Right cardiac atrium (tissue), 5 donors: ENCODE data around the gene HDAC3. TPM values are rescaled to one million over a fixed set of nuclear protein-coding genes. Genes with fewer than 3 reads are reported as not detected.

Experiments
- ATAC-seq, 2 donors: fragments of 200-7000 bp; cut with Tn5 transposase; one replicate each; pipeline versions ENCODE4 v1.8.0 to v1.9.1; 2020; ENCODE audit warnings: moderate library complexity in 2 of 2, mild to moderate bottlenecking in 1 of 2
- DNase-seq, 3 donors: peaks; one replicate each; pipeline ENCODE4 v3.0.0-alpha.2; 2020
- H3K27ac ChIP-seq: one replicate; pipeline ENCODE4 v1.5.1; 2013; ENCODE audit warnings: mild to moderate bottlenecking, low read length, control low read depth, moderate library complexity
- H3K27me3 ChIP-seq: one replicate; pipeline ENCODE4 v1.6.1; 2013; ENCODE audit not compliant: control insufficient read depth, insufficient read depth
- H3K4me1 ChIP-seq: one replicate; pipeline ENCODE4 v1.6.1; 2013; ENCODE audit warnings: low read length; ENCODE audit not compliant: control insufficient read depth, insufficient read depth
- H3K4me3 ChIP-seq: one replicate; pipeline ENCODE4 v1.5.1; 2013; ENCODE audit warnings: low read length, control low read depth
- H3K9me3 ChIP-seq: one replicate; pipeline ENCODE4 v1.6.1; 2013; ENCODE audit warnings: low read length; ENCODE audit not compliant: control insufficient read depth
- WGBS: extraction: QIAGEN DNeasy Blood & Tissue Kit; methylation state at CpG from one replicate; pipeline ENCODE4 v1.1.7; 2013; 5-methylcytosine and 5-hydroxymethylcytosine counted together
- intact Hi-C, 4 donors: fragments of 100-400 bp; cut with DNase I; formaldehyde crosslinking; loops; one replicate each; pipeline versions ENCODE4 v1.11.0 to v1.14.0; 2022 to 2023
- polyA plus RNA-seq: library from polyadenylated mRNA; stranded (reverse); fragments of 200-250 nt; gene quantifications from one replicate; pipeline ENCODE4 v1.2.3, GENCODE V29; 2013
- total RNA-seq, 4 donors: library from RNA; stranded (reverse); fragmentation: NEBNext Ultra II Directional; extraction: Animal tissue kit (Norgen Biotek cat#: 25700); gene quantifications; one replicate each; pipeline ENCODE4 v1.2.1, GENCODE V29; 2021
- donor health status: healthy with polysubstance abuse.
- donor health status: DM: no; HTN: yes; CAD: no.
- donor health status: DM: no; HTN: no; CAD: no.
- donor health status: DM: no; HTN: yes; CAD: no; lungs with severe emphysema.
- donor health status: DM: yes; HTN: yes; CAD: no.

Gene HDAC3
- total and polyA plus RNA-seq, 5 donors: 25.4 to 35.0 (median 28.8) TPM

- WGBS: 92% methylated on average over 6 of the region's 6 CpGs
- H3K4me3 ChIP-seq: no peak overlapping the region
- H3K9me3 ChIP-seq: no peaks in the 10 kb centered on the region
- DNase-seq (no peak), ATAC-seq (no peak)
- no peaks in the 10 kb centered on the region for H3K27me3 ChIP-seq
- intact Hi-C loops: no loop called here
- no peak overlapping the region for H3K27ac ChIP-seq
- H3K4me1 ChIP-seq: no peaks in the 10 kb centered on the region
These were observed 9.4 kb upstream of the HDAC3 start for GRCh38 chr5:141646026-141646425.

GRCh38 chr5:141641634-141642267 is 5.1 kb upstream of the HDAC3 start:
- WGBS: 90% methylated on average over 2 of the region's 2 CpGs
- Histone ChIP-seq H3K27me3 (no peaks in the 10 kb centered on the region), H3K4me1 (no peaks in the 10 kb centered on the region), H3K27ac (no peak overlapping the region), H3K4me3 (no peak overlapping the region), H3K9me3 (no peaks in the 10 kb centered on the region)
- DNase-seq (no peak), ATAC-seq (no peak)
- intact Hi-C loops: no loop called here

GRCh38 chr5:141640698-141641097 is 4.0 kb upstream of the HDAC3 start:
- intact Hi-C loops: no loop called here
- WGBS: 85% methylated on average over 9 of the region's 9 CpGs
- Histone ChIP-seq H3K9me3 (no peaks in the 10 kb centered on the region), H3K4me1 (peaks cover 3% of the 10 kb centered on the region), H3K27me3 (no peaks in the 10 kb centered on the region), H3K27ac (no peak overlapping the region), H3K4me3 (no peak overlapping the region)
- ATAC-seq: no peak
- DNase-seq: no peak

GRCh38 chr5:141640051-141640415 is 3.4 kb upstream of the HDAC3 start:
- ATAC-seq (no peak), DNase-seq (no peak)
- H3K27ac ChIP-seq: no peak overlapping the region
- intact Hi-C loops: no loop called here
- WGBS: 93% methylated on average over 3 of the region's 3 CpGs
- H3K27me3 ChIP-seq: no peaks in the 10 kb centered on the region
- H3K4me3 ChIP-seq: no peak overlapping the region
- peaks cover 4% of the 10 kb centered on the region for H3K4me1 ChIP-seq
- H3K9me3 ChIP-seq: no peaks in the 10 kb centered on the region

GRCh38 chr5:141639357-141640050 is 2.9 kb upstream of the HDAC3 start:
- Histone ChIP-seq H3K27me3 (no peaks in the 10 kb centered on the region), H3K9me3 (no peaks in the 10 kb centered on the region), H3K4me1 (peaks cover 5% of the 10 kb centered on the region), H3K4me3 (no peak overlapping the region), H3K27ac (no peak overlapping the region)
- intact Hi-C loops: no loop called here
- ATAC-seq: no peak
- no peak for DNase-seq
- WGBS: 88% methylated on average over 12 of the region's 12 CpGs

- intact Hi-C loops: no loop called here
- peaks cover 5% of the 10 kb centered on the region for H3K4me1 ChIP-seq
- ATAC-seq (no peak), DNase-seq (no peak)
- 90% methylated on average over 2 of the region's 2 CpGs for WGBS
- H3K27me3 ChIP-seq: no peaks in the 10 kb centered on the region
- no peak overlapping the region for H3K27ac ChIP-seq
- H3K4me3 ChIP-seq: no peak overlapping the region
- H3K9me3 ChIP-seq: no peaks in the 10 kb centered on the region
These were observed 2.1 kb upstream of the HDAC3 start for GRCh38 chr5:141638771-141639170.

GRCh38 chr5:141637767-141638419 is 1.2 kb upstream of the HDAC3 start:
- H3K27me3 ChIP-seq: no peaks in the 10 kb centered on the region
- intact Hi-C loops: no loop called here
- H3K4me3 ChIP-seq: peak overlapping the region; percentile 90
- peaks cover 5% of the 10 kb centered on the region for H3K4me1 ChIP-seq
- 4% methylated on average over 40 of the region's 40 CpGs for WGBS
- ATAC-seq (peak; percentile 53 to 59), DNase-seq (peak; percentile 61 to 84 (median 82))
- H3K9me3 ChIP-seq: no peaks in the 10 kb centered on the region
- H3K27ac ChIP-seq: no peak overlapping the region

- peak in 2 of 3 donors; percentile 73 to 81 for DNase-seq
- Histone ChIP-seq H3K4me1 (peaks cover 5% of the 10 kb centered on the region), H3K27me3 (no peaks in the 10 kb centered on the region), H3K4me3 (peak overlapping the region; percentile 90), H3K27ac (no peak overlapping the region), H3K9me3 (no peaks in the 10 kb centered on the region)
- intact Hi-C loops: no loop called here
- peak; percentile 37 to 38 for ATAC-seq
- WGBS: under 1% methylated on average over 63 of the region's 63 CpGs
These were observed 596 bp upstream of the HDAC3 start for GRCh38 chr5:141637123-141637766.

GRCh38 chr5:141636106-141636412 is 590 bp downstream of the HDAC3 start:
- no peak overlapping the region for H3K27ac ChIP-seq
- DNase-seq (no peak), ATAC-seq (no peak)
- intact Hi-C loops: no loop called here
- H3K4me1 ChIP-seq: peaks cover 5% of the 10 kb centered on the region
- H3K9me3 ChIP-seq: no peaks in the 10 kb centered on the region
- H3K27me3 ChIP-seq: no peaks in the 10 kb centered on the region
- H3K4me3 ChIP-seq: peak overlapping the region; percentile 90
- 7% methylated on average over 4 of the region's 4 CpGs for WGBS

- ATAC-seq (no peak), DNase-seq (no peak)
- intact Hi-C loops: no loop called here
- H3K27ac ChIP-seq: no peak overlapping the region
- 67% methylated on average over 7 of the region's 7 CpGs for WGBS
- H3K9me3 ChIP-seq: no peaks in the 10 kb centered on the region
- H3K27me3 ChIP-seq: no peaks in the 10 kb centered on the region
- H3K4me3 ChIP-seq: peak overlapping the region; percentile 90
- peaks cover 5% of the 10 kb centered on the region for H3K4me1 ChIP-seq
These were observed 1.0 kb downstream of the HDAC3 start for GRCh38 chr5:141635646-141636045.

GRCh38 chr5:141634720-141635119 is 1.9 kb downstream of the HDAC3 start:
- Histone ChIP-seq H3K4me1 (peaks cover 5% of the 10 kb centered on the region), H3K27ac (no peak overlapping the region), H3K4me3 (no peak overlapping the region), H3K9me3 (no peaks in the 10 kb centered on the region), H3K27me3 (no peaks in the 10 kb centered on the region)
- WGBS: 89% methylated on average over 6 of the region's 6 CpGs
- intact Hi-C loops: no loop called here
- DNase-seq (no peak), ATAC-seq (no peak)
